GM12875 (cell line): ENCODE results near the gene CYTH3.

Source experiments
- H3K4me3 ChIP-seq: one replicate; pipeline ENCODE4 v1.5.1; 2011; ENCODE audit warnings: low read depth, low read length, control low read depth
- TF ChIP-seq, protein P1 (sequence below): IDR thresholded peaks from 2 replicates; pipeline ENCODE4 v1.5.1; 2011; ENCODE audit warnings: low read depth, mild to moderate bottlenecking, control low read depth, inconsistent platforms, low read length, moderate library complexity, borderline replicate concordance; ENCODE audit not compliant: insufficient read depth

The CYTH3 gene

DNA sequence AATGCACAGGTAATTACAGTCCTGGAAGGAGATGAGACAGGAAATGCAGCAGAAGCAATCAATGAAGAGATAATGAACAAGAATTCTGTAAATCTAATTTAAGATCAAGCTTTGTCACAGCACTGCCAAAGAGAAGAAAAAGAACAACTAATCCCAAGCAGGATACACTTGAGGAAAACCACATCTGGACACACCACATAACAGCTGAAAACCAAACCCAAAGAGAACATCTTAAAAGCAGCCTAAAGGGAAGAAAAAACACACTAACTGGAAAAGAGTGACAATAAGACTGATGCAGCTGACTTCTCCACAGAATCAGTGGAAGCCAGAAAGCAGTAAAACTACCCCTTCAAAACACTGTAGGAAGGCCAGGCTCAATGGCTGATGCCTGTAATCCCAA, 10.2 kb downstream of the CYTH3 start:
- TF ChIP-seq, protein P1, sequence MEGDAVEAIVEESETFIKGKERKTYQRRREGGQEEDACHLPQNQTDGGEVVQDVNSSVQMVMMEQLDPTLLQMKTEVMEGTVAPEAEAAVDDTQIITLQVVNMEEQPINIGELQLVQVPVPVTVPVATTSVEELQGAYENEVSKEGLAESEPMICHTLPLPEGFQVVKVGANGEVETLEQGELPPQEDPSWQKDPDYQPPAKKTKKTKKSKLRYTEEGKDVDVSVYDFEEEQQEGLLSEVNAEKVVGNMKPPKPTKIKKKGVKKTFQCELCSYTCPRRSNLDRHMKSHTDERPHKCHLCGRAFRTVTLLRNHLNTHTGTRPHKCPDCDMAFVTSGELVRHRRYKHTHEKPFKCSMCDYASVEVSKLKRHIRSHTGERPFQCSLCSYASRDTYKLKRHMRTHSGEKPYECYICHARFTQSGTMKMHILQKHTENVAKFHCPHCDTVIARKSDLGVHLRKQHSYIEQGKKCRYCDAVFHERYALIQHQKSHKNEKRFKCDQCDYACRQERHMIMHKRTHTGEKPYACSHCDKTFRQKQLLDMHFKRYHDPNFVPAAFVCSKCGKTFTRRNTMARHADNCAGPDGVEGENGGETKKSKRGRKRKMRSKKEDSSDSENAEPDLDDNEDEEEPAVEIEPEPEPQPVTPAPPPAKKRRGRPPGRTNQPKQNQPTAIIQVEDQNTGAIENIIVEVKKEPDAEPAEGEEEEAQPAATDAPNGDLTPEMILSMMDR = no peak

DNA sequence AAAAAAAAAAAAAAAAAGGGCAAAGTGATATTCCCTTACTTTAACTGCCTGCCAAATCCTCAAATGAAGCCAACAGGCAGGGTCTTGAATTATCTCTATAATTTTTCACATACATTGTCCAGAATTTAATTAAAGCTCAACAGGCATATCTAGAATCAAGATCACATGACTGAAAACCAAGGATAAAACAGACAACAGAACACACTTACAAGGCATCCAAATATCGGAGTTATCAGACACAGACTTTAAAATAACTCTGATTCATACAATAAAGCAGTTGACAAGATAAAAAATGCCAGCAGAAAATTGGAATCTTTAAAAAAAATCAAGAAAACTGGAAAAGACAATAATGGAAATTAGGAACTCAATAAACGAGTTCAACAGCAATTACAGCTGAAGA, 10.7 kb downstream of the CYTH3 start:
- H3K4me3 ChIP-seq = no peak overlapping the region
- TF ChIP-seq, protein P1 = no peak

More for the DNA sequence above, 10.2 kb downstream of the CYTH3 start:
- no peak overlapping the region for H3K4me3 ChIP-seq

DNA sequence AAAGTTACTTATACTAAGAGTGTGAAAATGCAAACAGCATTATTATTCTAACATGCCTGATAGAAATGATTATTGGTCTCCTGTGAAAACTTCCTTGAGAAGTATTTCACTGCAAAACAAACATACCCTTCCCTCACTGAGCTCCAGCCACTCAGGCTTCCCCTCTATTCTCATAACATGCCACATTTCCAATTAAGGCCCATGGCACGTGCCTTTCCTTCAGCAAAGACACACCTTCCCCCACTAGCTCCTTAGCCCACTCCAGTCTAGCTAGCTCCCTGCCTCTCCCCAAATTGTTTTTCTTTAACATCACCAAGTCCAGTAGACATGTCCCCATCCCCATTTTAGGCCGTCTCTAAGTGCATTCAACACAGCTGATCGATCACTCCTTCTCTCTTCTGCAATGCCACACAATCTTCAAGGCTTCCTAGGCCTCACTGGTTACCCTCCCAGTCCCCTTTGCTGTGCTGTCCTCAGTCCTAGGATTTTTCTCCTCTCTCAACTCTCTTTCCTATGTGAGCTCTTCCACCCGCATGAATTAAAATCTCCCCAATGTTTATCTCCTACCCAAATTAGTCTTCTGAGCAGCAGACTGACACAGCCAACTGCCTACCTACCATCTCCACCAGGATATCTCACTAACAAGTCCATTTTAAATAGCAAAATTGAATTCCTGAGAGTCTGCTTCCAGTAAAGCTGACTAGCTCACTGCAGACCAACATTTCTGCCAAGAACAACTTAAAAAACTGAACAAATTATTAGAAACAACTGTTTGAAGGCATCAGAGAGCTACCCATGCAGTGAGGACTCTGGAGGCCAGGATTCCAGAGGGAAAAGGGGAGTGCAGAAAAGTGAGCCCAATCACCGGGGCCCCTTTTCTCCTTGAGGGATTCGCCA, 11.9 kb downstream of the CYTH3 start:
- TF ChIP-seq, protein P1 = no peak

DNA sequence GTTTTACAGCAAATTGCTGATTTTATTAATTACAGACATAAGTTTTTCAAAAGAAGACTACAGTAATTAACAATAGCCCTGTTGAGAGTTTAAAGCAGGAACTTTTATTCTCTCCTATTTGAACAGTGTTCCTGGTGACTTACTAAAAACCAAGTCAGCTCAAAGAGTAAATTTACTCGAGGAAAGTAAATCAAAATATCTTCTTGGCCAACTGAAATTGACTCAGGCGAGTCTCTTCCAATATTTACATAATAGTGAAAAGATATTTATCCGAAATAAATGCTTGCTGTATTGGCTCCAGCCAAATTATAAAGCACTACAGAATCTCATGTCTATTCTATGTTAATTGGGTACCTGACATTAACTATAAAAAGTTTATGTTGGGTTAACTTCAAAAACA, 13.2 kb downstream of the CYTH3 start:
- TF ChIP-seq, protein P1 = no peak
- no peak overlapping the region for H3K4me3 ChIP-seq

More for the DNA sequence above, 11.9 kb downstream of the CYTH3 start:
- H3K4me3 ChIP-seq = no peak overlapping the region

GRCh38 chr7:6258440-6259182, 13.8 kb downstream of the CYTH3 start:
- H3K4me3 ChIP-seq = no peak overlapping the region
- TF ChIP-seq, protein P1 = no peak

GRCh38 chr7:6257675-6258074, 14.7 kb downstream of the CYTH3 start:
- H3K4me3 ChIP-seq = no peak overlapping the region
- TF ChIP-seq, protein P1 = no peak
